Measurements from ENCODE around the gene LRP2BP. TPM values are rescaled to one million over a fixed set of nuclear protein-coding genes. Genes with fewer than 3 reads are reported as not detected.

Gene LRP2BP
- total and polyA plus RNA-seq, 2 of the 4 experiments (the other 2 are of a cell fraction) = 0.10 to 0.18 TPM

- intact Hi-C loops (cut with micrococcal nuclease) = no loop called here
- no peak overlapping the region for H3K56ac ChIP-seq (ENCODE audit: extremely low read depth, insufficient read depth, low read length)
- ChIA-PET CTCF (no interaction called here), POLR2A (ENCODE audit: unreplicated experiment) (no interaction called here)
- H2AFZ ChIP-seq (replicated peaks; ENCODE audit: low read length, poor library complexity) = no peak overlapping the region
- H2BK5ac ChIP-seq (ENCODE audit: low read depth, low read length, poor library complexity, severe bottlenecking) = no peak overlapping the region
- H3K79me1 ChIP-seq (ENCODE audit: low read depth in 1 of 2, low read length in 2 of 2) = no peaks in the 10 kb centered on the region; a peak in 1 of 4 replicates
- H3K23ac ChIP-seq (ENCODE audit: low read depth, low read length) = no peak overlapping the region
- H3K4ac ChIP-seq (ENCODE audit: low read depth, low read length) = no peak overlapping the region
- peaks cover 22% of the 10 kb centered on the region for H3K36me3 ChIP-seq (ENCODE audit: control insufficient read depth, insufficient read depth, low read length)
- 89% methylated on average over 1 of the region's 2 CpGs; no CpG with 5 or more reads in 1 of the 2 experiments for WGBS, 2 experiments (ENCODE audit: extremely low coverage in 2 of 2, insufficient read length in 1 of 2)
- BruUV-seq (replicated peaks) = no TSS peak
- DNase-seq = no peak
- H2AK5ac ChIP-seq (ENCODE audit: low read depth, low read length) = no peak overlapping the region
- in situ Hi-C loops (cut with MboI; ENCODE audit: low sequenced_read_pairs) = no loop called here
- no peak overlapping the region for H3K27ac ChIP-seq (ENCODE audit: insufficient read depth, low read length)
- H3K4me3 ChIP-seq (ENCODE audit: insufficient read depth, low read depth, low read length) = no peak overlapping the region
- H4K8ac ChIP-seq (ENCODE audit: low read depth in 2 of 2, low read length in 2 of 2) = no peak overlapping the region
- H2BK120ac ChIP-seq (ENCODE audit: low read depth, low read length) = no peak overlapping the region
- H2BK20ac ChIP-seq (ENCODE audit: low read depth, low read length) = no peak overlapping the region
- H4K91ac ChIP-seq (ENCODE audit: insufficient read depth, low read depth, low read length) = no peak overlapping the region
- H4K5ac ChIP-seq (ENCODE audit: low read depth, low read length) = no peak overlapping the region
- H2AK9ac ChIP-seq (replicated peaks; ENCODE audit: low read depth, low read length, poor library complexity) = no peak overlapping the region
- no peak overlapping the region for H2BK15ac ChIP-seq (ENCODE audit: low read depth, low read length)
- 0 out of 2 replicates have a peak, but pooled peaks cover 1% of the 10 kb centered on the region for H3K4me1 ChIP-seq (ENCODE audit: control insufficient read depth, insufficient read depth, low read length)
- H3K9me3 ChIP-seq (ENCODE audit: control insufficient read depth, insufficient read depth, low read length) = peaks cover 3% of the 10 kb centered on the region
- H3K4me2 ChIP-seq (ENCODE audit: low read depth, low read length) = no peak overlapping the region
- H3K27me3 ChIP-seq (ENCODE audit: control insufficient read depth, insufficient read depth, low read length) = no peaks in the 10 kb centered on the region
- dilution Hi-C loops (cut with HindIII; ENCODE audit: low sequenced_read_pairs, unreplicated experiment) = no loop called here
- no peak overlapping the region for H3K14ac ChIP-seq (replicated peaks; ENCODE audit: low read depth, low read length)
- H4K20me1 ChIP-seq (ENCODE audit: insufficient read depth, low read length) = no peaks in the 10 kb centered on the region
- H3K9ac ChIP-seq (ENCODE audit: low read depth, low read length) = no peak overlapping the region
- TF ChIP-seq RFX5 (IDR thresholded peaks at IDR 0.05; ENCODE audit: low read depth, low read length) = no peak
- TF ChIP-seq CEBPB (IDR thresholded peaks at IDR 0.05; ENCODE audit: low read depth, low read length) = no peak
- TF ChIP-seq CTCF (conservative IDR thresholded peaks at IDR 0.05; ENCODE audit: low read depth, low read length) = no peak
- TF ChIP-seq BHLHE40 (IDR thresholded peaks at IDR 0.05; ENCODE audit: low read depth, low read length) = no peak
- TF ChIP-seq MXI1 (IDR thresholded peaks at IDR 0.05; ENCODE audit: borderline replicate concordance, low read depth, low read length) = no peak
- no peak for TF ChIP-seq ELK1 (IDR thresholded peaks at IDR 0.05; ENCODE audit: borderline replicate concordance, low read depth, low read length)
- no peak for TF ChIP-seq SMC3 (IDR thresholded peaks at IDR 0.05; ENCODE audit: low read depth, low read length)
- no peak for TF ChIP-seq RAD21 (IDR thresholded peaks at IDR 0.05; ENCODE audit: low read length)
- TF ChIP-seq FOS (IDR thresholded peaks at IDR 0.05; ENCODE audit: low read depth, low read length) = no peak
- no peak for TF ChIP-seq USF2 (IDR thresholded peaks at IDR 0.05; ENCODE audit: low read depth, low read length)
- TF ChIP-seq POLR2A (IDR thresholded peaks at IDR 0.05; ENCODE audit: low read depth, low read length) = no peak
- TF ChIP-seq CHD1 (IDR thresholded peaks at IDR 0.05; ENCODE audit: low read depth, low read length) = no peak
- no peak for TF ChIP-seq RCOR1 (IDR thresholded peaks at IDR 0.05; ENCODE audit: insufficient replicate concordance, low read length)
- no peak overlapping the region for H3K18ac ChIP-seq (ENCODE audit: low read depth, low read length)
- ATAC-seq (ENCODE audit: low read depth) = no peak
- H3K9me1 ChIP-seq (ENCODE audit: insufficient read depth, low read length) = peaks cover 3% of the 10 kb centered on the region; the same call in 1 of the 2 replicates
Observed at GRCh38 chr4:185408432-185408831, 12.7 kb upstream of the LRP2BP start.

Measured in IMR-90 (cell line).